HG03342 (cell line): Measurements from ENCODE around the gene TUBB1.

Experiments
- ATAC-seq: cut with Tn5 transposase; IDR thresholded peaks from one replicate; pipeline ENCODE4 v1.9.1; 2021; ENCODE audit warnings: mild to moderate bottlenecking, moderate library complexity; ENCODE audit not compliant: unreplicated experiment

The TUBB1 gene

GRCh38 chr20:59017493-59018231 lies 1.6 kb upstream of the TUBB1 start:
- ATAC-seq, result no peak

GRCh38 chr20:59018817-59019216 lies 412 bp upstream of the TUBB1 start:
- ATAC-seq, result no peak

DNA sequence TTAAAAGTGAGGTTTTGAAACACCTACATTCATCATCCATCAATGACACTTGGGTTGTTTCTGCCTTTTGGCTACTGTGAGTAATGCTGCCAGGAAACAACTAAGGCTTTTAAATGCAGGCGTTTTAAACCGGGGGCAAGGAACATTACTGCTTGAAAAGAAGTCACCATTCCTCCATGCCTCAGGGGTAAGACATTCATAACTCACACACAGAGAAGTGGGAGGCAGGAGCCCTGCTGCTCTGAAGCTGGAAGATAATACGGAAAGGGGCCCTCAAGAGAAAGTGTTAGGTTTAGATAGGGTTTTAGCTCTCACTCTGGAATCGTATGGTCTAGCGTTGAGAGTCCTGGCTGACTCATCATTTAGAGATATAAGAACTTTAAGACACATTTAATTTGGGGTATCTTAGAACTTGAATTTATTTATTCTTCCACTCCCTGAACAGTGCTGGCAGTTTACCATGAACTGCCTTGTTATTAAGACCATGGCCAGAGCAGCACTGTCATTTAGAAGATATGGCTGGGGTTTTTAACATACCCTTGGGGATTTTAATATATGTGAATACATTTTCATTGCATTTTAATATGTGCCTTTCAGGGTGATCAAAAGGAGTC lies 1.8 kb downstream of the TUBB1 start:
- no peak for ATAC-seq

DNA sequence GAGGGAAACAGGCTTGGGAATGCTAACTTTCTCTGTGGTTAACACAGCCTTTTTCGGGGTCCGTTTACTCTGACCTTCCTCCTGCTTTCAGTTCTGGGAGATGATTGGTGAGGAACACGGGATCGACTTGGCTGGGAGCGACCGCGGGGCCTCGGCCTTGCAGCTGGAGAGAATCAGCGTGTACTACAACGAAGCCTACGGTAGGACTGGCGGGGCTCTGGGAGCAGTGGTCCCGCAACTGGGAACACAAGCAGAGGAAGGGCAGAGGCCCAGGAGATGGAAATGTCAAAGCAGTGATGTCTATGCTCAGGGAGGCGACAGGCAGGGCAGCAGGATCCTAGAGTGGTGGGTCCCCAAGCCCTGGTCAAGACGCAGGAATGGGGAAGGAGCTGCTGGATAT lies 3.5 kb downstream of the TUBB1 start:
- ATAC-seq, result no peak

DNA sequence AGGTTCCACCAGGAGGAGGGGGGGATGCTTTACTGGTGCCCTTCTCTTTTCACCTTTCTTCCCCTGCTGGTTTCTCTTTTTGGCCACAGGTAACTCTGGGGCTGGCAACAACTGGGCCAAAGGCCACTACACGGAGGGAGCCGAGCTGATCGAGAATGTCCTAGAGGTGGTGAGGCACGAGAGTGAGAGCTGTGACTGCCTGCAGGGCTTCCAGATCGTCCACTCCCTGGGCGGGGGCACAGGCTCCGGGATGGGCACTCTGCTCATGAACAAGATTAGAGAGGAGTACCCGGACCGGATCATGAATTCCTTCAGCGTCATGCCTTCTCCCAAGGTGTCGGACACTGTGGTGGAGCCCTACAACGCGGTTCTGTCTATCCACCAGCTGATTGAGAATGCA lies 4.4 kb downstream of the TUBB1 start:
- ATAC-seq, result no peak

DNA sequence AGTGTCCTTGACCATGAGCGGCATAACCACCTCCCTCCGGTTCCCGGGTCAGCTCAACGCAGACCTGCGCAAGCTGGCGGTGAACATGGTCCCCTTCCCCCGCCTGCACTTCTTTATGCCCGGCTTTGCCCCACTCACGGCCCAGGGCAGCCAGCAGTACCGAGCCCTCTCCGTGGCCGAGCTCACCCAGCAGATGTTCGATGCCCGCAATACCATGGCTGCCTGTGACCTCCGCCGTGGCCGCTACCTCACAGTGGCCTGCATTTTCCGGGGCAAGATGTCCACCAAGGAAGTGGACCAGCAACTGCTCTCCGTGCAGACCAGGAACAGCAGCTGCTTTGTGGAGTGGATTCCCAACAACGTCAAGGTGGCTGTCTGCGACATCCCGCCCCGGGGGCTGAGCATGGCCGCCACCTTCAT lies 4.9 kb downstream of the TUBB1 start:
- ATAC-seq, result no peak

DNA sequence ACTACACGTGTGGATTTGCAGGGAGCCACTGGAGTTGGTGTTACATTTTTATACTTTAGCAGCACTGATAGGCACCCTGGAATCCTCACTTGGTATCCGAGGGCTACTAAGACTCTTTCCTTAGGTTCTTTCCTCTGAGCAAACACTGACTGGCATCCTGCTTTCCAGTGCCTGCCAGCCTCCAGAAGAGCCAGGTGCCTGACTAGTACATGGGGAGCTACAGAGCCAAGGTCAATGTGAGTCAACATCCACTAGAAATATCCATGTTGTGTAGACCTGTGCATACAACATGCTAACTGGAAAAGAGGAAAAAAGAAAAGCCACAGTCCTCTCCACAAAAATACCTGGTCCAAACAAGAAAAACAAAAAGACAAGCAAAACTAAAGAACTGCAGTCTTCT lies 5.9 kb downstream of the TUBB1 start:
- ATAC-seq, result no peak

- ATAC-seq, result no peak
Observed at GRCh38 chr20:59025511-59025910, 6.3 kb downstream of the TUBB1 start.

DNA sequence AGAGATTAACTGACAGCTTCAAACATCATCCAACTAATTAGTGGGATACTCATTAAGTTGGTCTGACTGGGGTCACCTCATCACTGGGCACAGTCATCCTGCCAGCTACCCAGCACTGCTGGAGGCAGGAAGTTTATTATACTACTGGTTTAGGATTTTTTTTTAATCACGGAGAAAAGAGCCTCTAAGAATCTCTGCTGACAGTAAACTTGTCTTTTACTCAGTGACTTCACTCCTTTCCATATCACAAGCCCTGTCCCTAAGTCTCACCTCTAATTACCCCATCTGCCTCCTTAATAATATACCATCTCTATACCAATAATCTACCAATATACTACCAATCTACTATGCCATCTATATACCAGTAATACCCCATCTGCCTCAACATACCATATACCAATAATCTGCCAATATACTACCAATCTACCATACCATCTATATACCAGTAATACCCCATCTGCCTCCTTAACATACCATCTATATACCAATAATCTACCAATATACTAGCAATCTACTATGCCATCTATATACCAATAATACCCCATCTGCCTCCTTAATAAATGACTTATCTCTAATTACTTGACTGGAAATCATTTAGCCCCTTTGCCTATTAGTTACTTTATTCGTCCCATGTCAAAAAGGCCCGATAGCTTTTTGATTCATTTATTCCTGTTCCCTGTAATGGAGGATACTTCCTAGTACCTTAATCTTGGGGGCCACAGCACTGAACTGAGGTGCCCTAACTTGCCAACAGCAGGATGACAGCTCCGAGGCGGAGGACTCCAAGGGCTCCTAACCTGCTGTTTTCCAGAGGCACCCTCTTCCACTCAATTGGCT lies 7.9 kb downstream of the TUBB1 start:
- ATAC-seq, result no peak

DNA sequence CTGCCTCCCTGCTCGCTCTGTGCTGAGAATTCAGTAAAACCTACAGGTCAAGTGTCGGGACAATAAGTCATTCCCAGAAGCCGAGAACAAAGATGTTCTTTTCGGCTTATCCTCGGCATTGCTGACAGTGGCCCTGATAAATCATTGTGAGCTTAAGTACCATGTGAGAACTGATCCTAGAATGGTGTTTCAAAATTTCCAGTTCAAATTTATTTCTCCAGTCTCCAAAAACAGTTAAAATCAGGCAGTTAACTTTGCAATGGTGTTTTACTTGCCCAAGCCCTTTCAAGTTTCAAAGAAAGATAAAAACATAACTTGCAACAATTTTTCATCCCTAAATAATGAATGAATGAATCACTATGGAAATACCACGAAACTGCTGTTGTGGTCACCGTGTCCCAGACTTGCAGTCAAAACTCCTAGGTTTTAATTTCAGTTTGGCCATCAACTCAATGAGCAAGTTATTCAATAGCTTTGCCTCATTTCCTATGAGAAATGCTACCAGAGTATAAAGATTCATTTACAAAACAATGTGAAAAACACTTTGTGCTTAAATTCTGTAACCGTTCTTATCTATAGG lies 8.6 kb downstream of the TUBB1 start:
- no peak for ATAC-seq

- ATAC-seq, result no peak
Observed at GRCh38 chr20:59028812-59029211, 9.6 kb downstream of the TUBB1 start.

GRCh38 chr20:59030911-59031563 lies 11.8 kb downstream of the TUBB1 start:
- ATAC-seq, result no peak

GRCh38 chr20:59031564-59032022 lies 12.4 kb downstream of the TUBB1 start:
- ATAC-seq, result no peak

DNA sequence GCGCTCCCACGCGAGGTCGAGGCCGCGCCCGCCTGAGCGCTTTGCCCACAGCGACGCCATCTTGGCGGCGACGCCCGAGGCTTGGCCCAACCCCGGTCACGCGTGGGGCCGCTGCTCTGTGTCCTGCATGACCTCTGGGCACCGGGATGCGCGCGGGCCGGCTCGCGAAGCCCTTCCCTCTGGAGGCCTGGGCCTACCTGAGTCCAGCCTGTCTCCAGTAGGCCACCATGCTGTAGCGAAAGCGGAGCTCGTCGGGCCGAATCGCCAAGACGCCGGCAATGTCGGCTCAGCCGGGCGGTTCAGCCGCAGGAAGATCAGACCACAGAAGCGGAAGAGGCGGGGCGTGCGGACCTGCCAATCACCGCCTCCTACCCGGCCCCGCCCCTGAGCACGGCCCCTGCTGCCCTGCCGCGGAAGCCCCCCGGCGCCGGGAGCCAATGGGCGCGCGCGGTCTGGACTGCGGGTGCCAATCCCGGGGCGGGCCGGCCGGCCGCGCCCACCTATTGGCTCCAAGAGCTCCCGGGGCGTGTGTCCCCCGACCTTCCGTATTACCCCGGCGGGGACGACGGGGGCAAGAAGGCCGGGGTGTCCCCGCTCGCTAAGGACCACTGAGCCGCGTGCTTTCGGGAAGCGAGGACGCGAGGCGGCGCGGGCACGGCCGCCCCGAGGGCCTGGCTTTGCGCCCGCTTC lies 12.9 kb downstream of the TUBB1 start, which contains the start of gene ATP5F1E:
TSS of gene ATP5F1E (minus strand) at position 313 of the 690 bp plus-strand sequence. CDS start at position 229, 84 bp downstream.
- ATAC-seq, result peak; percentile 92

DNA sequence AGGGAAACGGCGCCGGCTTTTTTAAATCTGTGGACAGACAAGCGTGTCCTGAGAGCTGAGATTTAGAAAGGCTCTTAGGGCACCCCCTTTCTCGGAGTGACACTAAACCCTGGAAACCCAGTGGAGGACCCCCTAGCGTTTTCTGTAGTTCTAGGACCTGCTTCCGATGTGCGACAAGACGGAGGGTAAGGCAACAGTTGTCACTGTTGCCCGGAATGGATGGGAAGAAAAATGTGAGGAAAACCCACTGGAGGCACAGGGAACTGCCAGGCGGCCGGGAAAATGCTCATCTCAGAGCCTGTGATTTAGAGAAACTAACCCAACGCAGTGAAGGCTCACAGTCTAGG lies 13.5 kb downstream of the TUBB1 start:
- ATAC-seq, result no peak

DNA sequence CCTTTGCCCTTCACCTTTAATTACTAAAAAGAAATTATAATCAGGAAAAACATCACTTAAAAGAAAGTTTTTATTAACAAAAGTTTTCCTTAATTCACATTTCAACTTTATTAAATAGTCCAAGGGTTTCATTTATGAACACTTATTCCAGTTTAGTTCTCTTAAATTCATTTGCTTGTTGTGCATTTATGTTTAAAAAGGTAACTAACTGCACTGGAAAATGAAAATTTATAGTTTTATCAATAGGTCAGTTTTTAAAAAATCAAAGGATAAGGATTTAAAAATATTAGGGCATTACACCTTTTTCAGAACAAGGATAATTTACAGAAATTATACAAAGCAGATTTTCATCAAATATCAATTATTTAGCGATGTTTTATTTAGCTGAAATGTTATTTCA lies 13.9 kb downstream of the TUBB1 start:
- no peak for ATAC-seq

DNA sequence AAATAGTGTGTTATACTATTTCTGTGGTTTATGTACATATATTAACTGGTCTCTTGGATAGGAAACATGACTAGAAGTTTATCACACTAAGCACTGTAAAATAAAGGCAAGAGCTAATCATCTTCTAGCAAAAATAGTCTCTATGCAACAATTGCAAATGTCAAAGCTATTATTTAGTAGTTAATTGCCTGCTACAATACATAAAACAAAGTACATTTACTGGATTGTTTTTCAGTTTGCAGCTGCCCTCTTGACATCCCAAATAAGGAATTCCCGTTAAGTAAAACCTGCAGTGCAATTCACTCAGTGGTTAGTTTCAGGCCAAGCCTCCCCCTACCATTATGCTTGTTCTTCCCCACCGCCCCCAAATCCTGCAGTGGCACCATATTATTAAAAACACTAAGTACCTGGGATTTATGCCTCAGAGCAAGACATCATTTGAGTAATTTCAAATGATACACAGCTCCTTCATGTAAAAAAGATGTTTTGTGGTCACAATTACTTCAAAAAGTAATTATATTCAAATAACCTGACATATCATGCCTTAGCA lies 14.5 kb downstream of the TUBB1 start:
- no peak for ATAC-seq

DNA sequence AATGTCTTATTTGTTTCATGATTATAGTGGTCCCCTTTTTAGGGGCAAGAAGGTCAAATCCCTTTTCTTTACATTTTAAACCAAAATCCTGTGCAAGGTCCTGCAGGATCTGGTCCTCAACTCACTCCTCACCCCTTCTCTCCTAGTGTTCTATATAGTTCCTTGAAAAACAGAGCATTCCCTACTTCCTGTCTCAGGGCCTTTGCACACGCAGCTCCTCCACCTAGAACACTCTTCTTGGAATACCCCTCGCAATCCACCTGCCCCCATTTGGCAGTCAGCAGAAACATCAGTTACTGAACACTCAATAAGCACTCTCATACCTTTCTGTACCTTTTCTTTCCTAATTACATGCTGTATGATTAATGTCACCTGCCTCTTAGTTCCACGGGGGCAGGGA lies 16.2 kb downstream of the TUBB1 start:
- no peak for ATAC-seq

DNA sequence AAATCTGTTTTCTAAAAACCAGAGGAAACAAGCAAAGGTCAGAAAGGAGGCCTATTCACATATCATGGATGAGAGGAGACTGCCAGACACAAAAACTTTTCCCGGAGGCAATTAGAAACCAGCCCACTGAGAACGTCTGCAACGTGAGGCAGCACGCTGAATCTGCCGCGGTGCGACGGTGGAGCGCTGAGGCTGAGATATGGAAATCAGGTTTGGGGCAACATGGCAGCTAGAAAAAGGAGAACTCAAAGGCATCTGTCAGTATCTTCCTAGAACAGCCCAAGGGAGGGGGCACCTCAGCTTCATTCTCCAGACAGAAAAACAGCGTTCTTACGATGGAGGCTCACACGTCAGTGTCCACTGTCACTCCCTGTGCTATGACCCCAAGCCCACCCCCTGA lies 18.2 kb downstream of the TUBB1 start:
- no peak for ATAC-seq

DNA sequence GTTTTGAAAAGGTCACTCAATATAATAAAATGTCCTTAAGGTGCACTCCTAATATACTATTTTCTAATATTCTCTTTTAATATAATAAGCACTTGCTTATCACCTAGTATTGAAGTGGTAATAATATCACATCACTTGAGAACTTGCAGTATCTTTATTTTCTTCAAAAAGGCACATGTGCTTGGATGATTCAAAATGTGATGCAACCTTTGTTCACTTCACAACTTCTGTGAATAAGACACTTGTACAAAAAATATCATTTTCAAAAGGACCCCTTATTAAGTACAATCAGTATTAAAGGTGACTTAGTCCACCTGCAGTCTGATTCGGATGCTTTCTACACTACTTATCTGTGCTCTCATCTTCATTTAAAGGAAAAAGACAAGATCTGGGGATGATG lies 20.0 kb downstream of the TUBB1 start:
- no peak for ATAC-seq
